Left renal cortex interstitium (tissue), 4 donors: Measurements from ENCODE around the gene ZDHHC14. TPM values are rescaled to one million over a fixed set of nuclear protein-coding genes. Genes with fewer than 3 reads are reported as not detected.

Source experiments
- DNase-seq, 4 donors: peaks; one replicate each; pipeline ENCODE4 v3.0.0-alpha.2; 2013; ENCODE audit warnings: low read depth in 4 of 4, low spot score in 2 of 4, missing footprints in 1 of 4
- polyA plus RNA-seq, 4 donors: library from polyadenylated mRNA; unstranded; fragments of 120-200 nt; gene quantifications; one replicate each; pipeline ENCODE4 v1.2.1, GENCODE V29; 2013; ENCODE audit not compliant: insufficient read length in 4 of 4

Gene ZDHHC14
- polyA plus RNA-seq, 4 donors, result 18.8 to 21.6 (median 19.9) TPM

DNA sequence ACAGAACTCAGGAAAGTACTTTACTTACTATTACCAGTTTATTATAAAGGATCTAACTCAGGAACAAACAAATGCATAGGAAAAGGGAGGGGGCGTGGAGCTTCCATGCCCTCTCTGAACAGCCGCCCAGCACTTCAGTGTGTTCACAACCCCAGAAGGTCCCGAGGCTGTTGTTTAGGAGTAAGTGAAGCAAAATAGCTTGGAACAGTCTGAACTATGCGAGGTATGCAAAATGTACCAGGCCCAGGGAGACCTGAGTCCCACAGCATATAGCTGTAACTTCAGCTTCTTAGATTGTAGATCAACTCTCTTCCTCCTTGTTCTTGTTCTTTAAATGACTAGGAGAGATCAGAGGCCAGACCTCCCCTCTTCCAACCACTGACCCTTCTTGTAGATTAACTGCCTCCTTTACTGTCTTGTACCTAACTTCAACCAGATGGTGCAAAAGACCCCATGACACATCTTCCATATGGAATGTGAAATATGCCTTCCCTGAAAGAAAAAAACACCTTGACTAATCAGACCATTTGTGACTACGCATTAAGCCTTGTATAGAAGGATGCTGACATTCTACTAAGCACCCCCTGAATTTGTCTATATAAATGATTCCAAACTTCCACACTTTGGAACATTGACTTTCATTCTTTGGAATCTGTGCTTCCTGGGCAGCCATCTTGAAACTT is 343.3 kb downstream of the ZDHHC14 start:
- no peak for DNase-seq

DNA sequence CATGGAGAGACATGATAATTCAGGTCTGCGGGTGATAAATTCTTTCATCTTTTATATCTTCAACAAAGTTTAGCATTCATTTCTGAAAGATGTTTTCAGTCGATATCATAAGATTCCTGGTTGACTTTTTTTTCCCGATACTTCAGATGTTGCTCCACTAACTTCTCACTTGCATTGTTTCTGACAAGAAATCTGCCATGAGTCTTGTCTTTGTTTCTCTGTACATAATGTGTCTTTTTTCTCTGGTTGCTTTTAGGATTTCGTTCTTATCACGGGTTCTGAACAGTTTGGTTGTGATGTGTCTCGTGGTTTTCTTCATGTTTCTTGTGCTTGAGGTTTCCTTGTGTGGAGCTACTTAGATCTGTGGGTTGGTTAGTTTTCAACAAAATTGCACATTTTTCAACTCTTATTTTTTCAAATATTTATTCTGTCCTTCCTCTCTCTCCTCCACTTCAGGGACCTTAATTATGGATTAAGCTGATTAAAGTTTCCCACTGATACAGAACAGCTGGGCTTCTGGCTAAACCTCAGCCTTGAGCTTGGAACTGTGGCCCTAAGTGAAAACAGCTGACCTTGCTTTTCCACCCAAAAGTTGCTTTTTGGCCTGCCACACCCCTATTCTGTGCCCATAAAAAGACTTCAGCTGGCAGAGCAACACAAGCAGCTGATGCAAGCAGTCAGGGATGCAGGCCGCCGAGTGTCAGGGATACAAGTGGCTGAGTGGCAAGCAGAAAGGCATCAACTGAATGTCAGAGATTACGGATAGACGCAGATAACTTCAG is 344.2 kb downstream of the ZDHHC14 start:
- DNase-seq, result no peak

- DNase-seq, result no peak
Measured at GRCh38 chr6:157725836-157726235, 344.8 kb downstream of the ZDHHC14 start.

- DNase-seq, result no peak
Measured at GRCh38 chr6:157726892-157727628, 346.1 kb downstream of the ZDHHC14 start.

Other genes starting within 250 kb of the ZDHHC14 start
- gene TMEM242, start 57.7 kb upstream of the ZDHHC14 start, polyA plus RNA-seq, result 10 to 100 TPM; 11.8 to 15.1 (median 14.3) TPM